GM18951 (cell line): ENCODE data around the gene VDR.

Experiments used
- POLR2A ChIP-seq: IDR thresholded peaks from 4 replicates; pipeline ENCODE4 v1.6.1; 2011; ENCODE audit warnings: mild to moderate bottlenecking; ENCODE audit not compliant: insufficient read length, insufficient read depth; ENCODE audit errors: extremely low read depth
- in situ Hi-C: fragments of 300-500 bp; cut with MboI; formaldehyde crosslinking; loops from one replicate; pipeline ENCODE4 v1.12.0; 2022; ENCODE audit warnings: low sequenced_read_pairs, mixed read lengths, inconsistent platforms; ENCODE audit not compliant: unreplicated experiment

The VDR gene

DNA sequence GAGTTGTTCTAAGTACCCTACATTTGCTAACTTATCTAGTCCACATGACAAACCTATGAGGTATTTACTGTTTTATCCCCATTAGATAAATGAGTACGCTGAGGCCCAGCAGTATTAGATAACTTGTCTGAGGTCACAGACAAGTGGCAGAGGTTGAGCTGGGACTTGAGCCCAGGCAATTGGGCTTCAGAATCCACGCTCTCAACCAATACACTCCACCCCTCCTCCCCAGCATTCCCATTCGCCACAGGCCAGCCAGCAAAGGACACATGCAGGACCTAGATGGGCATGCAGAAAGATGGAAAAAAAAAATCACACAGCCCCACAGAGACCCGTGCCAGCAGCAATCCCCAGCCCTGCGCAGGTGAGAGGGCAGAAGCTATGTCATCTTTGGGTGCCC is 97.5 kb downstream of the VDR start:
- in situ Hi-C loops: no loop called here
- TF ChIP-seq POLR2A: no peak

DNA sequence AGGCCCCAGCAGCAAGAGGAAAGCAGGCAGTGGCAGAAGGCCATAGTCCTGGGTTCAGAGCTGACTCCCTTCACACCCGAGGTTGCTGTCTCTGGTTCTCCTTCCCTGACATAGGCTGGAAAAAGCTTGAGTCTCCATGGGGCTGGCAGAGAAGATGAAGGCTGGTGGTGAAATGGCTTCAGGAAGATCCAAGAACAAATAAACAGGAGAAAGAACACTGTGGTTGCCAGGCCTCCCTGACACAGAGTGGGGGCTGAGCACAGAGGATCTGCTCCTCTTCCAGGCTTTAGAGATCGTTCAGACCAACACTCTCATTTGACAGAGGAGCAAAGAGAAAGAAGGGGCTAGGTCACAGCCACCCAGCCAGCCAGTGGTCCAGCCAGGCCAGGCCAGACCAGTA is 99.4 kb downstream of the VDR start:
- in situ Hi-C loops: no loop called here
- TF ChIP-seq POLR2A: no peak

DNA sequence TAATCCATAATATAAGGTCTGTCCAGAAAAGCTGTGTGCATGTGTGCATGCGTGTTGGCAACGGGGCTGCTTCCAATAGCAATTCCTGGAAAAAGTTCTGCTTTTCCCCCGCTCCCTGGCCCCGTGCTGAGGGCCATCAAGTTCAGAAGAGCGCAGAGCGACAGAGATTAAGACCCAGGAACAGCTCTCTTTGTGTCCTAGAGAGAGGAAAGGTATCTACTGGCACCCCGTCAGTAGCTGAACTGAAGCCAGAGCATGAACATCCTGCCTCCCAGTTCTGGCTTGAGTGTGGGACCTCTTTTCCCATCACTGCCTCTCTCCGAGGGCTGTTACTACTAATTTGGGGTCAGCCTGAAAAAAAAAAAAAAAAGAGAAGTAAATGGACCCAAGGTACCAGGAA is 100.6 kb downstream of the VDR start:
- TF ChIP-seq POLR2A: no peak
- in situ Hi-C loops: no loop called here

DNA sequence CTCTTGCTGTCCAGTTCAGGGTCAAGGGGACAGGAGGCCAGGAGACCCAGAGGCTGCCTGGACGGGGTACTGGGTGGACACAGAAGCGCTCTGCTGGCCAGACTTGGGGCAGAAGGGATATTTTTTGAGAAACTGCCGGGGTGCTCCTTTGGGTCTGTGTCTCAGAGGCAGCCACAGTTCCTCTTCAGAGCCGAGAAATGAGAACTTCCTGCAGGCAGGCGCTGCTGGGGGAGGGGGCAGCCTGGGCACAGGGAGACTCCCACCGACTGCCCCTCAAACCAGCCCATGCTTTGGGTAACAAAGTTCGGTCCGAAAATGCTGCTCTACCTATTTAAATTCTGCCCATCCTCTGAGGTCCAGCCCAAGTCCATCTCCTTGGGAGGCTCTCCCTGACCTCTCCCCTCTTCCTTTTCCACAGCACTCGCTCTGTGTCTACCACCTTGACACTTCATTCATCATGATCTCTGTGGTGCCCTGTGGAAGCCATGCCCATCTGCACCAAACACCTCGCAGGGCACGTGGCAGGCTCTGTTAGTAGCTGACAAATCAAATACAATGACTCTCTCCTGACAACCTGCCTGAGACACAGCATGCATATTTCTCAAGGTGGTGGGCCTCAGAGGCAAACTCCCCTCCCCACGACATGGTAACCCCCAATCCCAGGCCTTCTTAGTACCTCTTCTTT is 101.5 kb downstream of the VDR start:
- in situ Hi-C loops: no loop called here
- no peak for TF ChIP-seq POLR2A

DNA sequence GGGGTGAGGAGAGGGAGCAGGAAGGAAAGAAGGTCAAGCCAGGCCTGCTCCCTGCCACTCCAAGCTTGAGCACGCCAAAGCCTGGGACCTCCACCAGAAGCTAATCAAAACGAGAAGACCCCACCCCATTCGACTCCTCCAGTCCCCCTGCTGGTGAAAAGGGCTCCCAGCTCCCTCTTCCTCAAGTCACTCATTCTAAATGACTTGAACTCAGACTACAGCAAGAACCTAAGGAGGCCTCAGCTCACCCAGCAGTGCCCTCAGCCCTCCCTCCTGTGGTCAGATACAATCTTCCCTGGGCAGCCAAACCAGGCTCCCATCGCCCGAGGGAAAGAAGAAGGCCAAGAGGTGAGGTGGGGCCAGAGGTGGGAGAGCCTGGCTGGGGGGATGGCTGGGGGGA is 102.5 kb downstream of the VDR start:
- in situ Hi-C loops: no loop called here
- no peak for TF ChIP-seq POLR2A

DNA sequence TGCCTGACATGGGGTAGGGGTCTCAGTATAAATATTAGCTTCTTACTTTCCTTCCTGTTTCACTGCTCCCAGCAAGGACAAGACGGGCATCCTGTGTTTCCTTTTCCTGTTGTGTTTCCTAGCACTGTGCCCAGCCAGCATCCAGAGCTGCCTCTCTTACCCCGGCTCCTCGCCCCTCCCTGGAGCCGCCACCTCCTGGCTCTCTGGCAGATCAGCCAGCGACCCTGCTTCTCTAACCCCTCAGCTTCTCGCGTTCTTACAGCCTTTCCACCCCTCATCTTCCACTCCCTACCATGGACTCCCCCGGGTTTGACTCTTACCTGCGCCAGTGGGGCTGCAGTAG is 102.9 kb downstream of the VDR start:
- in situ Hi-C loops: no loop called here
- TF ChIP-seq POLR2A: no peak

DNA sequence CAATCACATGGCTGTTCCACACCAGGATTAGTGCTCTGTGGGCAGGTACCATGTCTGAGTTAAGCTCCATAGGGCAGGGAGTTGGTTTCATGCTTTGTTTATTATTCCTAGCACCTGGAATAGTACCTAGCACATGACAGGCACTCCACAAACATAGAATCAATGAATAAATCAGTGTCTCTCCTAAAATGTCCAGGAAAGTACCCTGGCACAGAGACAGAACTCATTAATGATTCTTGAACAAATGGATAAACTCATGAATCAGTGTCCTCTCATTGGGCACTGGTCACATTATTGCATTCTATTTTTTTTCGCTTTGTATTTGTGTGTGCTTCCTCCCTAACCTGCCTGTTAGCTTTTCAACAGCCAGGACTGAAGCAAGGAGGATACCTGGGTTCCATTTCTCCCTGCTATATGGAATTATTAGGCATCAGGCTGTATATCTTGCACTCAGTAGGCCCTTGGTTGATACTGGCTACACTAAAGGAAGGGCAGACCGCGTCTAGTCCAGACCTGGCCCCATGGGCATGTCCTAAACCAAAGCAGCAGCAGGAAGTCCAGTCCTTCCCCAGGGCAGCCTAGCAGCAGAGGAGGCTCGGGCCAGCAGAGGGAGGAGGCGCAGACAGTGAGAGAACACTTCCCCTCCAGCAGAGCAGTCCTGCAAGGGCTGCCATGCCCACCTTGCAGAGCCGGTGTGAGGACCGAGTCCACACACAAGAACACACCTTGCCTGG is 103.5 kb downstream of the VDR start:
- TF ChIP-seq POLR2A: no peak
- in situ Hi-C loops: no loop called here

DNA sequence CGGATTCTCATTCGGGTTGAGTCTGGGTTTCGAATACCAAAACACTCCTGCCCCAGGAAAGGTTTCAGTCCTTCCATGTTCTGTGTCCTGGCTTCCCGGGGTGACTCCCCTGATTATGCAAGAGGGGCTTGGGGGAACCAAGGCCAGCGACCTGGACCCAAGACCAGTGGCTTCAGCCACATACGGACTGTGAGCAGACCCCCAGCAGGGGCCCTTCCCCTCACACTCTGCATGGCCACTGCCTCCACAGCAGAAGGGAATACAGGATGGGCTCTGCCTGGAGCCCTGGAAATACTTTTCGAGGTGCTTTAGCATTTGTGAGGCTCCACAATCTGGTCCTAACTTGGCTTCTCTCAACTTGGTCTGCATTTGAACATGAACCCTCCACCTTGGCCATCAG is 104.2 kb downstream of the VDR start:
- in situ Hi-C loops: no loop called here
- TF ChIP-seq POLR2A: no peak

DNA sequence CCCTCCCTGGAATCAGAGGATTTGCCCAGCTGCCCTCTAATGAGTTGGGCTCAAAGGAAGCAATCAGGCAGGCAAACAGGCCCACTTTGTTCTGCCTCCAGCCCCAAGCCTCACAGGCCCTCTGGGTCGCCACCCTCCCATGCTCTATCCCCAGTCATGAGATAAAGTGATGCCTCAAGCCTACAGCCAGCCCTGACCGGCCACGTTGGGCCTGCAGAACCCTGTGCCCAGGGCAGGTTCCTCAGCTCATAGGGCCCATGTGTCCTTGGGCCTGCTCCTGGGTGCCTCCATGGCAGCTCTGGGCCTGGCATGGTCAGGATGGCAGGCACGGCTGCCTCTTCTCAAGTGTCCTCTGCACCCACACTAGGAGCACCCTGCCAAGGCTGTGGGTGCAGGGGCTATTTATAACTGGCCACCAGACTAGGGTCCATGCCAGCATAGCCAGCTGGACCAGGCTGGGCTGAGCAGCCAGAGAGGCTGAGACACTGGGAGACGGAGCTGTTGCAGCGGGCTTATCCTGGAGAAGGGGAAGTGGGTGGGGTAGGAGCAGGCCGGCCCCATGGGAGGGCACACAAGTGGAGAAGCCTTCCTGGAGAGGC is 105.3 kb downstream of the VDR start:
- no peak for TF ChIP-seq POLR2A
- in situ Hi-C loops: no loop called here

DNA sequence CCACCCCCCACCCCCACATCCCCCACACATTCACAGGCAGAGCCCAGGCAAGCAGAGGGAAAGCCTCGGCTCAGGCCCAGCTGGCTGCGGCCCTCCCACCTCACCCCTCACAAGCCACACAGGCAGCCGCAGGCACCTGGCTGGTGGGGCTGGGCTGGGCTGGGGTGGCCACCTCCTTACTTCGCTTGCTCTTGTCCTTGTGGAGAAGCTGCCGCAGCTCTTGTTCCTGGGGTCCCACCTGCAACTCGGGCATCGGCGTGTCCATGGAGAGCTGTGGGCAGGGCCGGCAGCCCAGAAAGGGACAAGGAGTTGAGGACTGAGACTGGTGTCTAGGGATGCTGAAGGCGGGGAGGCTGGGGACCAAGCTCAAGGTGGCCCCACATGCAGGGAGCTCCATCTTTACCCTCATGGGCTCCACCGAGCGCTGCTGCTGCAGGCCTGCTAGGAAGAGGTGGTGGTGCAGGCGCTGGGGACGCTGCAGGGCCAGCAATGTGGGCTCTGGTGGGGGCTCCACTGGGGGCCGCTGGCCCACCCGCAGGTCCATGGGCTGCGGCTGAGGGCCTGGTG is 106.3 kb downstream of the VDR start:
- TF ChIP-seq POLR2A: no peak
- in situ Hi-C loops: no loop called here

DNA sequence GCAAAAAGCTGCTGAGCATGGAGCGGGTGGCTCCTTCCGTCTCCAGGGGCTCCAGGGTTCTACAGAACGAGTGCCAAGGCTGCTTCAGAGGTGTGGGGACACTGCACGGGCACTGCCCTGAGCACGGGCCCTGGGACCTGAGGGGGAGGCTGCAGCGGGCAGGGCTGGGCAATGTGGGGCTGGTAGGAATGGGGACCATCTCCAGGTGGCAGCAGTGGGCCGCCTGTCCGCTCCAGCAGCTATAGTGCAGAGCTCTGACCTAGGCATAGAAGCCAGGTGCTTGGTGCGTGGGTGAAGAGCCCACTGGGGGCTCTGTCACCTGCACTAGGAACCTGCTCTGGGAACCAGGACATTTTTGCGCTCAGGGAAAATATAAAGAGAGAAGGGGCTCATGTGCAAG is 107.4 kb downstream of the VDR start:
- in situ Hi-C loops: no loop called here

DNA sequence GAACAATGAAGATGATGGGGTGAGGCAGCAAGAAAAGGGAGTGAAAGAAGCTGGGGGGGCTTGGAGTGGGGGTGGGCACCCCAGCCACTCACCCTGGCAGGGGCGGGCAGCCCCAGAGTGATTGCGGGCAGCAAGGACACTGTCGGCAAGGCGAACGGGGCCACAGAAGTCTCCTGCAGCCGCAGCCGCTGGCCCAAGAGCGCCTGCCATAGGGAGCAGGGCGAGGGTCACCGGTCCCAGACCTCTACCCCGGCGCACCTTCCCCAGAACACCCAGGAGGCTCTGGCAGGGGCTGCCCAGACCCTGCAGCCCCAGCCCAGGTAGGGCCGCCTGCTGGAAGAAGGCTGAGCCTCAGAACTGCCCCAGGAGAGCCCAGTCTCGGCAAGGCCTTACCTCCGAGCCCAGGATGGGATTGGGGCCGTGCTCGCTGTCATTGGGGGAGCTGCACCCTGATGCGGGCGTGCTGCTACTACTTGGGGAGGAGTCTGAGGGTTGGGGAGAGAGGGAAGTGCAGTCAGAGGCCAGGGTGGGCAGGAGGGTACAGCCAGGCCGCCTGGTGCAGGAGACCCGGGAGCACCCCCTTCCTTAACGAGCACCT is 108.9 kb downstream of the VDR start:
- in situ Hi-C loops: no loop called here

More for the DNA sequence above, 107.4 kb downstream of the VDR start:
- no peak for TF ChIP-seq POLR2A

DNA sequence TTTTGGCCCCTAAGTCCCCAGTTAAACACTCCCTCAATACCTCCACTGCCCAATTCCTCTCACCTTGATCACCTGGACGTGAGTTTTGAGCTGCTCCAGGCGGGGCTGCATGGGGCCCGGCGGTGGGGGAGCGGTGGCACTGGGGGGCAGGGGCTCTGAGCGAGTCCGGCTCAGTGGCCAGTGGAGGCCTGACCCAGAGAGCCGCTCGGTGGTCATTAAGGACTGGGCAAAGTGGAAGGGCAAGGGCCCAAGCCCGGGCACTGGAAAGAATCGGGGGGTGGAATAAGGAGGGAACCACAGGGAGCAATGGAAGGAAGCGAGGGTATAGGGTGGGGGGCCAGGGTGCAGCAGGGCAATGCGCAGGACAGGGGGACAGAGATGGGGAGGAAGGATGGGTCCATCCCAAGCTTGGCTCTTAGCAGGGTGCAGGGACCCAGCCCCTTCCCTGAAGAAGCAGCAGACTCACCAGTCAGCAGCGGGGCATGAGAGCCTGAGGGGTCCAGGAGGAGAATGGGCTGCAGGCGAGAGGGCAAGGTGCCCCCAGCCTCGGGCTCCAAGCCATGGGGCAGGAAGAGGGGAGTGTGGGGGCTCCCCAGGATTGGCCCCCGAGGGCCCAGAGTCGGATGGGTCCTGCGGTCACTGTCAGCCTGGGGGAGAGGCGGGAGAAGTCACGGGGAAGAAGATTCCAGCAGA is 109.5 kb downstream of the VDR start:
- no peak for TF ChIP-seq POLR2A
- in situ Hi-C loops: no loop called here

More for the DNA sequence above, 108.9 kb downstream of the VDR start:
- no peak for TF ChIP-seq POLR2A
